GM12891 (cell line): ENCODE data around the gene SSBP2.
"Not testable (repeated sequence)": the region's sequence is repeated elsewhere in the genome, so short reads cannot be mapped to it uniquely, and the experiment has no call there.

Source experiments
- DNase-seq: peaks from one replicate; pipeline ENCODE4 v3.0.0; 2011; ENCODE audit warnings: low spot score; ENCODE audit not compliant: insufficient read length
- FAIRE-seq: peaks from 2 replicates; lab custom pipeline; 2011; peaks lifted over from hg19 to GRCh38; lab: Jason Lieb, UNC
- PAX5 ChIP-seq: IDR thresholded peaks from 2 replicates; pipeline ENCODE4 v1.6.1; 2011; ENCODE audit warnings: low read length, moderate library complexity, mild to moderate bottlenecking; ENCODE audit not compliant: insufficient read depth, severe bottlenecking
- POLR2A ChIP-seq: IDR thresholded peaks from 2 replicates; pipeline ENCODE4 v1.6.1; 2011; ENCODE audit warnings: low read depth, low read length, control low read depth
- POLR2AphosphoS5 ChIP-seq: IDR thresholded peaks from 2 replicates; pipeline ENCODE4 v1.6.1; 2011; ENCODE audit warnings: low read depth, low read length, control low read depth
- POU2F2 ChIP-seq: IDR thresholded peaks from 2 replicates; pipeline ENCODE4 v1.6.1; 2011; ENCODE audit warnings: low read depth, mild to moderate bottlenecking, control low read depth, low read length, moderate library complexity
- SPI1 ChIP-seq: IDR thresholded peaks from 2 replicates; pipeline ENCODE4 v1.6.1; 2011; ENCODE audit warnings: low read depth, low read length, control low read depth
- TAF1 ChIP-seq: IDR thresholded peaks from 2 replicates; pipeline ENCODE4 v1.6.1; 2011; ENCODE audit warnings: low read depth, low read length, control low read depth

The SSBP2 gene

GRCh38 chr5:81631124-81631523 lies 119.8 kb downstream of the SSBP2 start:
- FAIRE-seq = peak; percentile 82
- DNase-seq = no peak
- TF ChIP-seq POLR2A (no peak), PAX5 (no peak), POLR2AphosphoS5 (no peak), SPI1 (no peak), POU2F2 (peak; percentile 51; the same call in 1 of the 2 replicates), TAF1 (no peak)

DNA sequence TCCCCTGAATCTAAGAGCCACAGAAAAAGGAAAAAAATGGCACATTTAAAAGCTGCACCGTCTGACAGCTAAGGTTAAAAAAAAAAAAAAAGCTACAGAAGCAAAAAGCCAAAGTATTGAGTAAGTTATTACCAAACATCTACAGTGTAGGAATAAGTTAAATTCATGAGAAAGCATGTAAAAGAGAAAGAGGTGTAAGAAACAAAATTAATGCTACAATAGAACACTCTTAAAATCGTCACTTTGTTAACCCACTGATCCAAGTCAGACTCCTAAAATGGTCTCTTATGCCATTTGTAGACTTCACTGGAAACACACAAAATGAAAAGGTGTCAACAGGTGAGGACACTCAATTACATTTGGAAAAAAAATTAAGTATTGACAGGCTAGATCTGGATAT lies 120.2 kb downstream of the SSBP2 start:
- no peak for FAIRE-seq
- no peak for DNase-seq
- no peak for TF ChIP-seq POU2F2

GRCh38 chr5:81629986-81630385 lies 120.9 kb downstream of the SSBP2 start:
- DNase-seq (no peak), FAIRE-seq (peak; percentile 43)
- TF ChIP-seq POU2F2 (no peak), POLR2A (no peak), SPI1 (no peak), TAF1 (no peak), POLR2AphosphoS5 (no peak), PAX5 (no peak)

- FAIRE-seq, DNase-seq: not testable (repeated sequence)
Observed at GRCh38 chr5:81628061-81628460, 122.8 kb downstream of the SSBP2 start.

DNA sequence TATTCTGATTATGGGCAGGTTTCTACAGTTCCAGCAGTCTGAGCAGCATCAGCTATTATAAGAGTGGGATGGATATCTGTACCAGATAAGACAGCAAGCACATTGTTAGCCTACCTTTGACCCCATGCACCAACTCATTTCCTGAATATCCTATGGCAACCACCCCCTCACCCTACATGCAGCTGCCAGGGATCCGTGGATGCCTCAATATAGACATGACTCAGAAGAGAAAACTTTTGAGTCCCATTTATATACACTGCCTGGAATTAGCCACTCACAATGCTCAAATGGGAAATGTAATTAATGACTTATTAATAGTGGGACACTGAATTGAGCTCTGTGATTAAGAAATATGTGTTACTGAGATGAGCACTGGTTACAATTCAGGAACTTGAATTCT lies 124.4 kb downstream of the SSBP2 start:
- no peak for DNase-seq
- FAIRE-seq = no peak
- no peak for TF ChIP-seq SPI1
- TF ChIP-seq TAF1 = no peak
- TF ChIP-seq PAX5 = no peak
- TF ChIP-seq POU2F2 = no peak
- no peak for TF ChIP-seq POLR2AphosphoS5
- no peak for TF ChIP-seq POLR2A

DNA sequence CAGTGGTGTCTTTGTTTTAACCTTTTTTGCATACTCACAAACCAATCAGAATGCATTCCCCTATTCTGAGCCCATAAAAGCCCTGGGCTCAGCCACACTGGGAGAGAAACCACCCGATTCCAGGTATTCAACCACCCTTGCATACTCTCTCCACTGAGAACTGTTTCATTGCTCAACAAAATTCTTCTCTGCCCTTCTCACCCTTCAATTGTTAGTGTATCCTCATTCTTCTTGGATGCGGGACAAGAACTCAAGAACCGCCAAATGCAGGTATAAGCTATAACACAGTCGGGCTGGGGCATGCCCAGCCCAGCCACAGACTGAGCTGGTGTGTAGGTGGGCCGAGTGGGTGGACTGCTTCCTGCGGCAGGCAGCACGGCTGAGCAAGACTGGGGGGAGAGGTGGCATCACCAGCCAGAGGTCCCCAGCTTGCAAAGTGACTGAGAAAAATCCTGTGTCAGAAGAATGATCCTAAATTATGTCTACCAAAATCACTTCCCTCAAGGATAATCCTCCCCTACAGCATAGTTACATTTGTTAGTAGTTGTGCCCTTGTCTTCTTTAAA lies 141.0 kb downstream of the SSBP2 start:
- no peak for TF ChIP-seq POU2F2
- TF ChIP-seq POLR2AphosphoS5 = no peak
- TF ChIP-seq TAF1 = no peak
- TF ChIP-seq SPI1 = no peak
- no peak for TF ChIP-seq POLR2A
- TF ChIP-seq PAX5 = no peak
- no peak for DNase-seq
- FAIRE-seq = no peak

DNA sequence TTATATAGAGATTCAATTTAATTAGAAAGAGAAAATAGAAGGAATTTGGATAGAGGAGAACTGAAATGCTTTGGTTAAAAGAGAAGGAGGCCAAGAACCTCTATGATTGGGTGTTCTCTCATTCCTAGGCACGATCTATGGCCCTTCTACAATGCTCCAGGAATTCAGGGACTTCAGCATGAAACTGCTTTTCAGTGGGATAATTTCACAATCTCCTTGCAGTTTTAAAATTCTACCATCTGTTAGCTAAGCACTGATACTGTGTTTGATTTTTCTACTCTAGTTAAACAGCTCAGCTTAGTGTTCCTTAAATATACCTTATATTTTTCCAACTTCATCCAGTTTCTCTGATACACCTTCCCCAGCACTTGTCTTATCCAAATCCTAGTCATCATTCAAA lies 141.9 kb downstream of the SSBP2 start:
- FAIRE-seq (no peak), DNase-seq (no peak)
- TF ChIP-seq POU2F2 (no peak), POLR2A (no peak), PAX5 (no peak), POLR2AphosphoS5 (no peak), SPI1 (no peak), TAF1 (no peak)

DNA sequence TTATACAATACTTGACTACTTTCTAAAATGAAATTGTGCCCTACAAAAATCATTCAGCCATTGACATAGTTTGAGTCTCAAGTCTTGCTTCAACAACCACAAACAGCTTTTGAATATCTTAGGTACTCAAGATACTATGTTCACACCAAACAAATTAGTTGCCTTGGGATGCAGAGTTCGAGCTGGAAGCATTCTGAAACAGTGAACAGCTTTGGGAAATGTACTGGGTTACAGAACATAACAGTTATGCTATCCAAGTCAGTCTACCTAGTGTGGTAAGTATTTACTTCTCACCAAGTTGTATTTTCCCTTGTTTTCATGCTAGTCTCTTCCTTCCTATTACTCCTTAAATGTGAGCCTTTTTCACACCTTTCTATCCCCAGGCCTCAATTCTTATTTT lies 143.2 kb downstream of the SSBP2 start:
- TF ChIP-seq POU2F2 = no peak
- no peak for TF ChIP-seq SPI1
- TF ChIP-seq PAX5 = no peak
- TF ChIP-seq POLR2A = no peak
- no peak for TF ChIP-seq POLR2AphosphoS5
- TF ChIP-seq TAF1 = no peak
- FAIRE-seq (peak; percentile 65), DNase-seq (no peak)

- no peak for DNase-seq
- peak; percentile 5 for FAIRE-seq
- no peak for TF ChIP-seq TAF1
- no peak for TF ChIP-seq POU2F2
- no peak for TF ChIP-seq POLR2A
- TF ChIP-seq PAX5 = no peak
- no peak for TF ChIP-seq POLR2AphosphoS5
- no peak for TF ChIP-seq SPI1
Observed at GRCh38 chr5:81606150-81606549, 144.7 kb downstream of the SSBP2 start.

- no peak for TF ChIP-seq SPI1
- TF ChIP-seq PAX5 = no peak
- no peak for TF ChIP-seq POU2F2
- no peak for TF ChIP-seq POLR2A
- no peak for TF ChIP-seq TAF1
- TF ChIP-seq POLR2AphosphoS5 = no peak
- FAIRE-seq (no peak), DNase-seq (no peak)
Observed at GRCh38 chr5:81605299-81605698, 145.6 kb downstream of the SSBP2 start.
